ENCODE measurements around the gene MAML2.

DNA sequence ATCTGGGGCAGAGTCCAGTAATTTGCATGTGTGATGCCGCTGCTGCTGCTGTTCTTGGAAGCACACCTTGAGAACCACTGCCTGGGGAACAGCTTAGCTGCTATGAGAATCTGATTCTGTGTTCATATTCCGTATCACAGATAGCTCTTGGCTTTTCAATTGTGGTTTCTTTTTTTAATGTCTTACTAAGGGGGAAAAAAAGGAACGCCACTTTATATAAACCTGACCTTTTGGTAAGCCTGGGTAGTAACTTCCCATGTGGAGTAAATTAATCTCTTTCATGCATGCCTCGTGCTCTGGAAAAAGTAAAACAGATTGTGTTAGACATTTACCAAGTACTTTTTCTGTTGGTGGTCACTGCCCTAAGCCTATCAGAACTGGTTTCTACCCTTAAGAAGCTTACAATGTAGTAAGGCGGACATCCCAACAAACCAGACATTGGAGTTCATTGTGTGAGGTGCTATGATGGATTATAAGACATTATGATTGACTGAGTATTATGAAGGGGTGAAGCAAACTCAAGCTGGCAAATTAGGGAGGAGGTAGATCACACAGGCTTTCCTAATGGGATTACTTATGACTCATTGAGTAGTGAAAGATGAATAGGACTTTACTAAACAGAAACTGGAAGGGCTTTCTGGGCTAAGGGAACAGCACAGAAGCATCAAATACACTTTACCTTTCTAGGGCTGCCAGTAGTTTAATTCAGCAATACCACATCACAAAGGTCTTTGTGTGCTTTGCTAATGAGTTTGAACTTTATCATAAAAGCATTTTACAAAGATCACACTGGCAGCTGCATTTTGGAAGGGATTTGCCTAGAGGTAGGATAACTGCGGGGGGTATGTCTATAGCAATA lies 64.7 kb downstream of the MAML2 start:
- TF ChIP-seq POLR2A (IDR thresholded peaks at IDR 0.05) (no peak), EP300 (IDR thresholded peaks at IDR 0.05; ENCODE audit: low read depth) (no peak), POLR2AphosphoS5 (IDR thresholded peaks at IDR 0.05) (no peak)
- TF ChIP-seq, protein P1, sequence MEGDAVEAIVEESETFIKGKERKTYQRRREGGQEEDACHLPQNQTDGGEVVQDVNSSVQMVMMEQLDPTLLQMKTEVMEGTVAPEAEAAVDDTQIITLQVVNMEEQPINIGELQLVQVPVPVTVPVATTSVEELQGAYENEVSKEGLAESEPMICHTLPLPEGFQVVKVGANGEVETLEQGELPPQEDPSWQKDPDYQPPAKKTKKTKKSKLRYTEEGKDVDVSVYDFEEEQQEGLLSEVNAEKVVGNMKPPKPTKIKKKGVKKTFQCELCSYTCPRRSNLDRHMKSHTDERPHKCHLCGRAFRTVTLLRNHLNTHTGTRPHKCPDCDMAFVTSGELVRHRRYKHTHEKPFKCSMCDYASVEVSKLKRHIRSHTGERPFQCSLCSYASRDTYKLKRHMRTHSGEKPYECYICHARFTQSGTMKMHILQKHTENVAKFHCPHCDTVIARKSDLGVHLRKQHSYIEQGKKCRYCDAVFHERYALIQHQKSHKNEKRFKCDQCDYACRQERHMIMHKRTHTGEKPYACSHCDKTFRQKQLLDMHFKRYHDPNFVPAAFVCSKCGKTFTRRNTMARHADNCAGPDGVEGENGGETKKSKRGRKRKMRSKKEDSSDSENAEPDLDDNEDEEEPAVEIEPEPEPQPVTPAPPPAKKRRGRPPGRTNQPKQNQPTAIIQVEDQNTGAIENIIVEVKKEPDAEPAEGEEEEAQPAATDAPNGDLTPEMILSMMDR (IDR thresholded peaks at IDR 0.05) = no peak
